CD14-positive monocyte (primary cell): ENCODE measurements around the gene EPOP. TPM values are rescaled to one million over a fixed set of nuclear protein-coding genes. Genes with fewer than 3 reads are reported as not detected.

Experiments used
- DNase-seq, 3 donors: peaks; one replicate each; pipeline ENCODE4 v3.0.0-alpha.2; 2011 to 2022
- H2AFZ ChIP-seq: 2 replicates; pipeline ENCODE4 v1.6.0; 2012; ENCODE audit warnings: mild to moderate bottlenecking, low read depth, low read length, inconsistent platforms; ENCODE audit not compliant: insufficient read depth, poor library complexity, severe bottlenecking
- H3K27ac ChIP-seq, 2 donors: 1 replicate in 1 of 2; 2 replicates in 1 of 2; pipeline ENCODE4 v1.5.1; 2012 to 2013; ENCODE audit warnings: low read length in 2 of 2, control low read depth in 1 of 2, inconsistent platforms in 1 of 2, low read depth in 1 of 2, mild to moderate bottlenecking in 1 of 2
- H3K27me3 ChIP-seq, 2 donors: one replicate each; pipeline versions ENCODE4 v1.6.0 to v1.6.1; 2011 to 2013; ENCODE audit warnings: low read length in 2 of 2; ENCODE audit not compliant: control insufficient read depth in 2 of 2, insufficient read depth in 2 of 2
- H3K36me3 ChIP-seq, 2 donors: replicated peaks in 1 of 2; 1 replicate in 1 of 2; 2 replicates in 1 of 2; pipeline versions ENCODE4 v1.5.1 to v1.6.1; 2012 to 2013; ENCODE audit warnings: low read length in 2 of 2, control low read depth in 1 of 2, inconsistent platforms in 1 of 2, mild to moderate bottlenecking in 1 of 2; ENCODE audit not compliant: insufficient read depth in 2 of 2, control insufficient read depth in 1 of 2
- H3K4me1 ChIP-seq, 2 donors: 1 replicate in 1 of 2; 2 replicates in 1 of 2; pipeline versions ENCODE4 v1.5.1 to v1.6.1; 2012 to 2013; ENCODE audit warnings: low read length in 2 of 2, control low read depth in 1 of 2, inconsistent platforms in 1 of 2, mild to moderate bottlenecking in 1 of 2, moderate library complexity in 1 of 2; ENCODE audit not compliant: insufficient read depth in 2 of 2, control insufficient read depth in 1 of 2
- H3K4me2 ChIP-seq: replicated peaks from 2 replicates; pipeline ENCODE3; 2012; ENCODE audit warnings: low read length, moderate library complexity, mild to moderate bottlenecking; ENCODE audit not compliant: poor library complexity, severe bottlenecking; ENCODE audit errors: extremely low read depth
- H3K4me3 ChIP-seq, 3 experiments: fragments of 200-600 bp in 1 of 3; sonication (generic) in 1 of 3; replicated peaks in 1 of 3; 1 replicate in 2 of 3; 2 replicates in 1 of 3; pipeline ENCODE4 v1.5.1; 2011 to 2013; ENCODE audit warnings: low read length in 3 of 3, mild to moderate bottlenecking in 3 of 3, control low read depth in 2 of 3, low read depth in 2 of 3, inconsistent platforms in 1 of 3, moderate library complexity in 1 of 3
- H3K79me2 ChIP-seq: 2 replicates; pipeline ENCODE4 v1.6.0; 2012; ENCODE audit warnings: mild to moderate bottlenecking, control low read depth, inconsistent platforms, low read length, moderate library complexity; ENCODE audit not compliant: insufficient read depth
- H3K9ac ChIP-seq: 2 replicates; pipeline ENCODE4 v1.6.0; 2017; ENCODE audit warnings: low read length, mild to moderate bottlenecking; ENCODE audit not compliant: insufficient read depth, poor library complexity, severe bottlenecking
- H3K9me3 ChIP-seq, 2 donors: replicated peaks in 1 of 2; 1 replicate in 1 of 2; 2 replicates in 1 of 2; pipeline versions ENCODE4 v1.5.1 to v1.6.1; 2012 to 2013; ENCODE audit warnings: low read length in 2 of 2, control low read depth in 1 of 2; ENCODE audit not compliant: control insufficient read depth in 1 of 2, insufficient read depth in 1 of 2
- H4K20me1 ChIP-seq: 2 replicates; pipeline ENCODE4 v1.6.0; 2012; ENCODE audit warnings: mild to moderate bottlenecking, low read length, control low read depth, moderate library complexity; ENCODE audit not compliant: insufficient read depth
- H3K27ac Mint-ChIP-seq, 7 donors: one replicate each; pipeline ENCODE4 v1.8.0; 2020; ENCODE audit warnings: mild to moderate bottlenecking in 7 of 7, mixed read lengths in 7 of 7, moderate library complexity in 6 of 7, inconsistent platforms in 2 of 7
- H3K27me3 Mint-ChIP-seq, 3 donors: one replicate each; pipeline ENCODE4 v1.8.0; 2021 to 2022; ENCODE audit warnings: low read depth in 3 of 3, mild to moderate bottlenecking in 3 of 3, mixed read lengths in 3 of 3, moderate library complexity in 3 of 3, inconsistent platforms in 1 of 3
- H3K36me3 Mint-ChIP-seq, 2 donors: one replicate each; pipeline ENCODE4 v1.8.0; 2020; ENCODE audit warnings: mixed read lengths in 2 of 2, inconsistent platforms in 1 of 2, mild to moderate bottlenecking in 1 of 2
- H3K4me1 Mint-ChIP-seq: one replicate; pipeline ENCODE4 v1.8.0; 2020; ENCODE audit warnings: mild to moderate bottlenecking, mixed read lengths
- H3K4me3 Mint-ChIP-seq, 2 donors: one replicate each; pipeline ENCODE4 v1.8.0; 2020; ENCODE audit warnings: mild to moderate bottlenecking in 2 of 2, mixed read lengths in 2 of 2, moderate library complexity in 1 of 2
- H3K9me3 Mint-ChIP-seq, 7 donors: one replicate each; pipeline ENCODE4 v1.8.0; 2020 to 2022; ENCODE audit warnings: mixed read lengths in 7 of 7, mild to moderate bottlenecking in 6 of 7, moderate library complexity in 6 of 7, inconsistent platforms in 2 of 7
- CTCF ChIP-seq: fragments of 200-600 bp; IDR thresholded peaks from one replicate; pipeline ENCODE4 v1.8.0; 2022; ENCODE audit warnings: antibody characterized with exemption, mild to moderate bottlenecking
- WGBS: methylation state at CpG from one replicate; pipeline ENCODE4 v1.1.5; 2013; ENCODE audit warnings: missing lambda C conversion rate; ENCODE audit not compliant: insufficient coverage; 5-methylcytosine and 5-hydroxymethylcytosine counted together
- intact Hi-C, 2 donors: fragments of 100-400 bp; cut with micrococcal nuclease; formaldehyde crosslinking; loops; one replicate each; pipeline versions ENCODE4 v1.15.0 to v1.15.1; 2023
- polyA plus RNA-seq, 3 donors: library from polyadenylated mRNA; depleted of rRNA in 1 of 3; unstranded in 2 of 3; stranded (reverse) in 1 of 3; fragments of 300-500 nt in 2 of 3; fragments of >200 nt in 1 of 3; fragmentation: Illumina TruSeq in 2 of 3; gene quantifications; 1 replicate in 2 of 3; 2 replicates in 1 of 3; pipeline ENCODE4 v1.2.3, GENCODE V29; 2012 to 2021

The EPOP gene
- polyA plus RNA-seq, 3 donors, result 0.63 TPM; not detected in 2

- Mint-ChIP-seq H3K9me3 (peaks cover 0 to 5% (median 0%) of the 10 kb centered on the region in 7 donors), H3K4me3 (peak overlapping the region; percentile 94 to 98), H3K4me1 (peaks cover 64% of the 10 kb centered on the region), H3K36me3 (peaks cover 10 to 16% of the 10 kb centered on the region in 2 donors), H3K27me3 (peaks cover 13 to 25% (median 18%) of the 10 kb centered on the region in 3 donors), H3K27ac (peak overlapping the region; percentile 91 to 100 (median 95))
- peaks cover 0 to 6% of the 10 kb centered on the region in 2 donors for H3K27me3 ChIP-seq
- WGBS, result under 1% methylated on average over 34 of the region's 50 CpGs
- intact Hi-C loops, result loop anchor here (5.0 to 10.0 kb wide), 2 partner anchors 98 to 161 kb away; no protein-coding TSS in a partner anchor
- peak overlapping the region; percentile 93 for H3K9ac ChIP-seq
- no peaks in the 10 kb centered on the region for H3K9me3 ChIP-seq
- peaks cover 8% of the 10 kb centered on the region for H3K79me2 ChIP-seq
- H3K4me3 ChIP-seq, result peak overlapping the region; percentile 86 to 93 (median 90)
- H3K4me2 ChIP-seq, result peak overlapping the region; percentile 93
- peak; percentile 41 to 76 (median 53) for DNase-seq
- H4K20me1 ChIP-seq, result peaks cover 13% of the 10 kb centered on the region
- H3K4me1 ChIP-seq, result peaks cover 64 to 66% of the 10 kb centered on the region in 2 donors
- H3K36me3 ChIP-seq, result peaks cover under 1 to 9% of the 10 kb centered on the region in 2 donors
- peak overlapping the region; percentile 99 to 100 for H3K27ac ChIP-seq
- TF ChIP-seq CTCF, result no peak
- H2AFZ ChIP-seq, result peak overlapping the region; percentile 83
Observed at GRCh38 chr17:38703742-38704605, 29.2 kb upstream of the EPOP start.

GRCh38 chr17:38702916-38703741 is 28.4 kb upstream of the EPOP start:
- Mint-ChIP-seq H3K27me3 (peaks cover 15 to 25% (median 18%) of the 10 kb centered on the region in 3 donors), H3K36me3 (peaks cover 8 to 13% of the 10 kb centered on the region in 2 donors), H3K4me3 (peak overlapping the region; percentile 94 to 98), H3K27ac (peak overlapping the region; percentile 93 to 100 (median 96)), H3K9me3 (peaks cover 0 to 5% (median 0%) of the 10 kb centered on the region in 7 donors), H3K4me1 (peaks cover 65% of the 10 kb centered on the region)
- DNase-seq, result peak in 2 of 3 donors; percentile 47 to 58
- intact Hi-C loops, result loop anchor here (5.0 to 10.0 kb wide), 2 partner anchors 99 to 162 kb away; no protein-coding TSS in a partner anchor
- Histone ChIP-seq H3K27me3 (peaks cover 0 to 6% of the 10 kb centered on the region in 2 donors), H3K36me3 (peaks cover 0 to 6% of the 10 kb centered on the region in 2 donors), H4K20me1 (peaks cover 13% of the 10 kb centered on the region), H2AFZ (peak overlapping the region; percentile 83), H3K4me2 (peak overlapping the region; percentile 93), H3K79me2 (peaks cover 8% of the 10 kb centered on the region), H3K4me1 (peaks cover 65 to 67% of the 10 kb centered on the region in 2 donors), H3K4me3 (peak overlapping the region; percentile 86 to 93 (median 90)), H3K9ac (peak overlapping the region; percentile 93), H3K9me3 (no peaks in the 10 kb centered on the region), H3K27ac (peak overlapping the region; percentile 99 to 100)
- under 1% methylated on average over 51 of the region's 55 CpGs for WGBS
- no peak for TF ChIP-seq CTCF
